Measurements from ENCODE around the gene ZER1.

- TF ChIP-seq POLR2A (IDR thresholded peaks at IDR 0.05): no peak
- TF ChIP-seq, protein P1, sequence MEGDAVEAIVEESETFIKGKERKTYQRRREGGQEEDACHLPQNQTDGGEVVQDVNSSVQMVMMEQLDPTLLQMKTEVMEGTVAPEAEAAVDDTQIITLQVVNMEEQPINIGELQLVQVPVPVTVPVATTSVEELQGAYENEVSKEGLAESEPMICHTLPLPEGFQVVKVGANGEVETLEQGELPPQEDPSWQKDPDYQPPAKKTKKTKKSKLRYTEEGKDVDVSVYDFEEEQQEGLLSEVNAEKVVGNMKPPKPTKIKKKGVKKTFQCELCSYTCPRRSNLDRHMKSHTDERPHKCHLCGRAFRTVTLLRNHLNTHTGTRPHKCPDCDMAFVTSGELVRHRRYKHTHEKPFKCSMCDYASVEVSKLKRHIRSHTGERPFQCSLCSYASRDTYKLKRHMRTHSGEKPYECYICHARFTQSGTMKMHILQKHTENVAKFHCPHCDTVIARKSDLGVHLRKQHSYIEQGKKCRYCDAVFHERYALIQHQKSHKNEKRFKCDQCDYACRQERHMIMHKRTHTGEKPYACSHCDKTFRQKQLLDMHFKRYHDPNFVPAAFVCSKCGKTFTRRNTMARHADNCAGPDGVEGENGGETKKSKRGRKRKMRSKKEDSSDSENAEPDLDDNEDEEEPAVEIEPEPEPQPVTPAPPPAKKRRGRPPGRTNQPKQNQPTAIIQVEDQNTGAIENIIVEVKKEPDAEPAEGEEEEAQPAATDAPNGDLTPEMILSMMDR (IDR thresholded peaks at IDR 0.05 in 4 of 5, conservative IDR thresholded peaks at IDR 0.05 in 1 of 5): no peak
These were observed 15.9 kb upstream of the ZER1 start for GRCh38 chr9:128787659-128788058.

All from gastrocnemius medialis (tissue), 4 donors.